Measurements from ENCODE around the gene C10orf90.

DNA sequence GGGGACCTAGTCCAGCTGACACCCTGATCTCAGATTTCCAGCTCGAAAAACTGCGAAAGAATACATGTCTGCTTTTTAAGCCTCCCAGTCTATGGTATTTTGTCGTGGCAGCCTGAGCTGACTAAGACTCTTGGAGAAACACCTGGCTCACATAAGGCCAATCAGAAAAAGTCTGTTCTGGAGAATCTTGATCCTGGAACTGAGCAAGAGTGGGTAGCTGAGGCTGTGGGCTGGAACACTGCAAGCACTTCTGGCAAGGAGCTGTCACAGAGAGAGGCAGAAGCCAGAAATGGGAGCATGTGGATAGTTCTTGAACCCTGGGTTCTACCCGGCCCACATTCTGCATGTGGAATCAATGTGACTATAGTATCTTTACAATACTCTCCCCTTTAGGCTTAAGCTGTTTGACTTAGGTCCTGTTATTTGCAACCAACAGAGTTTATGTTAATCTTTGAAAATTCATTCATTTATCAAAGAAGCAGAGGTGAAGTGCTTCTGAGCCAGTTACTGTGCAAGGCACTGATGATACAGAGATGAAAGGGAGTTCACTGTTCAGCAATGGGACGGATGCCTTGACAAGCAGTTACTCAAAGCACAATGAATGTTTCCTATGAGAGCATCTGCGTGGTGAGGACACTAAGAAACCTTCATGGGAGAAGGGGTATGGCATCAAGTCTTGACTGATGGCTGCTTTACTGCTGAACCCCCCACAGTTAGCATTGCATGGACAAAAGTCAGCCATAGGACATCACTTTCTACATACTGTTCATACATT is 4.4 kb upstream of the C10orf90 start:
- TF ChIP-seq POLR2A (IDR thresholded peaks at IDR 0.05) = no peak
- TF ChIP-seq, protein P1, sequence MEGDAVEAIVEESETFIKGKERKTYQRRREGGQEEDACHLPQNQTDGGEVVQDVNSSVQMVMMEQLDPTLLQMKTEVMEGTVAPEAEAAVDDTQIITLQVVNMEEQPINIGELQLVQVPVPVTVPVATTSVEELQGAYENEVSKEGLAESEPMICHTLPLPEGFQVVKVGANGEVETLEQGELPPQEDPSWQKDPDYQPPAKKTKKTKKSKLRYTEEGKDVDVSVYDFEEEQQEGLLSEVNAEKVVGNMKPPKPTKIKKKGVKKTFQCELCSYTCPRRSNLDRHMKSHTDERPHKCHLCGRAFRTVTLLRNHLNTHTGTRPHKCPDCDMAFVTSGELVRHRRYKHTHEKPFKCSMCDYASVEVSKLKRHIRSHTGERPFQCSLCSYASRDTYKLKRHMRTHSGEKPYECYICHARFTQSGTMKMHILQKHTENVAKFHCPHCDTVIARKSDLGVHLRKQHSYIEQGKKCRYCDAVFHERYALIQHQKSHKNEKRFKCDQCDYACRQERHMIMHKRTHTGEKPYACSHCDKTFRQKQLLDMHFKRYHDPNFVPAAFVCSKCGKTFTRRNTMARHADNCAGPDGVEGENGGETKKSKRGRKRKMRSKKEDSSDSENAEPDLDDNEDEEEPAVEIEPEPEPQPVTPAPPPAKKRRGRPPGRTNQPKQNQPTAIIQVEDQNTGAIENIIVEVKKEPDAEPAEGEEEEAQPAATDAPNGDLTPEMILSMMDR (IDR thresholded peaks at IDR 0.05) = no peak
- no peak for TF ChIP-seq POLR2AphosphoS5 (IDR thresholded peaks at IDR 0.05)
